Calu3 (cell line): ENCODE measurements around the gene BAD. TPM values are rescaled to one million over a fixed set of nuclear protein-coding genes. Genes with fewer than 3 reads are reported as not detected.
"Not testable (repeated sequence)": the region's sequence is repeated elsewhere in the genome, so short reads cannot be mapped to it uniquely, and the experiment has no call there.

Experiments
- BruUV-seq: library from RNA; stranded (reverse); fragments of 400-500 nt; replicated peaks from 2 replicates; lab custom pipeline; 2021; lab: Mats Ljungman, UMichigan
- CTCF ChIA-PET: fragments of 300-600 bp; sonication (Branson Sonifier 250); formaldehyde crosslinking; loops from one replicate; lab custom pipeline; 2022; ENCODE audit warnings: antibody characterized with exemption; lab: Charles Lee
- DNase-seq: peaks from one replicate; pipeline ENCODE4 v3.0.0; 2022
- H3K27ac Mint-ChIP-seq: one replicate; pipeline ENCODE4 v1.8.0; 2022; ENCODE audit warnings: mixed read lengths; ENCODE audit not compliant: unreplicated experiment
- H3K27me3 Mint-ChIP-seq: one replicate; pipeline ENCODE4 v1.8.0; 2022; ENCODE audit warnings: mixed read lengths; ENCODE audit not compliant: unreplicated experiment
- H3K36me3 Mint-ChIP-seq: one replicate; pipeline ENCODE4 v1.8.0; 2022; ENCODE audit warnings: mild to moderate bottlenecking, moderate library complexity, mixed read lengths; ENCODE audit not compliant: insufficient read depth, unreplicated experiment
- H3K4me1 Mint-ChIP-seq: one replicate; pipeline ENCODE4 v1.8.0; 2022; ENCODE audit warnings: mild to moderate bottlenecking, low read depth, mixed read lengths; ENCODE audit not compliant: unreplicated experiment
- H3K4me3 Mint-ChIP-seq: one replicate; pipeline ENCODE4 v1.8.0; 2022; ENCODE audit warnings: mild to moderate bottlenecking, low read depth, moderate library complexity, mixed read lengths; ENCODE audit not compliant: unreplicated experiment
- H3K9me3 Mint-ChIP-seq: one replicate; pipeline ENCODE4 v1.8.0; 2022; ENCODE audit warnings: low read depth, mixed read lengths; ENCODE audit not compliant: unreplicated experiment
- CTCF ChIP-seq: fragments of 200-600 bp; IDR thresholded peaks from one replicate; pipeline ENCODE4 v1.8.0; 2022; ENCODE audit warnings: antibody characterized with exemption; ENCODE audit not compliant: unreplicated experiment
- intact Hi-C: fragments of 100-400 bp; cut with micrococcal nuclease; formaldehyde crosslinking; loops from one replicate; pipeline ENCODE4 v1.10.0; 2022; ENCODE audit not compliant: unreplicated experiment
- total RNA-seq: library from RNA; stranded (reverse); gene quantifications from 2 replicates; pipeline ENCODE4 v1.2.3, GENCODE V29; 2022

The BAD gene
- total RNA-seq, 1 experiment from 2014 or later: 30.2 TPM

GRCh38 chr11:64248578-64248977 is 35.9 kb downstream of the BAD start:
- Mint-ChIP-seq H3K36me3 (peaks cover 87% of the 10 kb centered on the region), H3K4me3 (peak overlapping the region; percentile 96)
- CTCF ChIA-PET: no interaction called here

GRCh38 chr11:64247729-64248531 is 36.5 kb downstream of the BAD start:
- Mint-ChIP-seq H3K36me3 (peaks cover 92% of the 10 kb centered on the region), H3K9me3 (no peaks in the 10 kb centered on the region), H3K27ac (peak overlapping the region; percentile 84), H3K27me3 (no peaks in the 10 kb centered on the region), H3K4me3 (peak overlapping the region; percentile 96), H3K4me1 (peaks cover 25% of the 10 kb centered on the region)
- DNase-seq: no peak
- no TSS peak for BruUV-seq
- intact Hi-C loops: loop anchor here (10.0 kb wide), 1 partner anchor 57 kb away; the partner anchor contains the start of genes CATSPERZ and ESRRA
- no peak for TF ChIP-seq CTCF
- CTCF ChIA-PET: interaction anchor here (0.6 to 1.5 kb wide), 2 partner anchors 11 to 40 kb away, joined by 6 to 7 read pairs; no protein-coding TSS in a partner anchor

More at GRCh38 chr11:64248578-64248977, 35.9 kb downstream of the BAD start:
- no peak for TF ChIP-seq CTCF
- H3K27ac Mint-ChIP-seq: peak overlapping the region; percentile 44
- no TSS peak for BruUV-seq
- intact Hi-C loops: loop anchor here (10.0 kb wide), 1 partner anchor 56 kb away; the partner anchor contains the start of genes CATSPERZ and ESRRA
- peaks cover 18% of the 10 kb centered on the region for H3K4me1 Mint-ChIP-seq
- DNase-seq: no peak
- H3K27me3 Mint-ChIP-seq: no peaks in the 10 kb centered on the region
- H3K9me3 Mint-ChIP-seq: no peaks in the 10 kb centered on the region

GRCh38 chr11:64246871-64247728 is 37.4 kb downstream of the BAD start, which contains the start of gene PPP1R14B:
Gene PPP1R14B (minus strand): TSS chr11:64246943. CDS start chr11:64246673, 270 bp downstream.
- intact Hi-C loops: loop anchor here (10.0 kb wide), 1 partner anchor 58 kb away; the partner anchor contains the start of genes CATSPERZ and ESRRA
- Mint-ChIP-seq H3K4me3 (peak within 1 kb of the TSS; percentile 96), H3K27me3 (no peaks in the 10 kb centered on the region), H3K9me3 (no peaks in the 10 kb centered on the region), H3K27ac (peak within 1 kb of the TSS; percentile 96), H3K36me3 (peaks cover 95% of the 10 kb centered on the region), H3K4me1 (peaks cover 28% of the 10 kb centered on the region)
- CTCF ChIA-PET: interaction anchor here (0.6 to 1.5 kb wide), 2 partner anchors 10 to 39 kb away, joined by 6 to 7 read pairs; no protein-coding TSS in a partner anchor
- TF ChIP-seq CTCF: no peak
- DNase-seq: peak; percentile 95
- BruUV-seq: no TSS peak

GRCh38 chr11:64246621-64246870 is 37.9 kb downstream of the BAD start:
- not testable (repeated sequence) for H3K9me3 Mint-ChIP-seq, BruUV-seq, H3K27me3 Mint-ChIP-seq, DNase-seq
- Mint-ChIP-seq H3K27ac (peak overlapping the region; percentile 96), H3K36me3 (peaks cover 95% of the 10 kb centered on the region), H3K4me1 (peaks cover 28% of the 10 kb centered on the region), H3K4me3 (peak overlapping the region; percentile 96)
- intact Hi-C loops: loop anchor here (10.0 kb wide), 1 partner anchor 58 kb away; the partner anchor contains the start of genes CATSPERZ and ESRRA
- CTCF ChIA-PET: interaction anchor here (1.5 to 1.6 kb wide), 2 partner anchors 9 to 22 kb away, joined by 4 to 7 read pairs; no protein-coding TSS in a partner anchor
